KG1 (cell line): ENCODE measurements around the gene POLR2L.

Experiments used
- DNase-seq: peaks from one replicate; lab custom pipeline; 2025; lab: John Stamatoyannopoulos, UW

Gene POLR2L

DNA sequence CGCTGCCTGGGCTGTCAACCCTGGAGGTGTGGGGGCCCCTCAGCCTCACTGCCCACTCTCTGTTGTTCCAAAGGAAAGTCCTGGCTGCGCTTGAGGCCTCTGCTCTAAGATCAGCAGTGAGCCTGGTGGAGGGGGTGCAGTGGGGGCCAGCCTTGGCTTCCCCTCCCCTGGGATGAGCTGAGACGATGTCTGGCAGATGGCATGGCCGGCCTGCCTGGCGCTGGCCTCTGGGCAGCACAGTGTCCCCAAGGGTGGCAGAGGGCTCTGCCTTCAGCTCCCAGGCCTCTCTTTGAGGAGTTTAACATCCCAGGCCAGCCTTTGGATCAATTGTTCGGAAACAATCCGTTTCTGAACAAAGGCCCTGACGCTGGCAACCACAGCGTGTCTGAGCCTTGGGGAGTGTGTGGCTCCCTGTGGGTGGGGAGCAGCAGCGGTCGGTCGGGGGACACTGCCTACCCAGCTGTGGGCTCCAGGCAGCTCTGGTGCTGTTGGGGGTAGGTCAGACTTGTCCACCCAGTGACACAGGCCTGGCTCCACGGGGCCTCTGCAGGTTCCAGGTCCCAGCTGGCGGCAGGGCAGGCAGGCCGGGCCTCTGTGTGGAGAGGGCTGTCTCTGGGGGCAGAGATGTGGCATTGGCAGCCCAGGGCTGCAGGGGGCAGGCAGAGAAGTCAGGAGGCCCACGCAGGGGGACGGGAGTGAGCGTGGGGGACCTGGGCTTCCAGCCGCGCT, 12.4 kb upstream of the POLR2L start:
- no peak for DNase-seq

DNA sequence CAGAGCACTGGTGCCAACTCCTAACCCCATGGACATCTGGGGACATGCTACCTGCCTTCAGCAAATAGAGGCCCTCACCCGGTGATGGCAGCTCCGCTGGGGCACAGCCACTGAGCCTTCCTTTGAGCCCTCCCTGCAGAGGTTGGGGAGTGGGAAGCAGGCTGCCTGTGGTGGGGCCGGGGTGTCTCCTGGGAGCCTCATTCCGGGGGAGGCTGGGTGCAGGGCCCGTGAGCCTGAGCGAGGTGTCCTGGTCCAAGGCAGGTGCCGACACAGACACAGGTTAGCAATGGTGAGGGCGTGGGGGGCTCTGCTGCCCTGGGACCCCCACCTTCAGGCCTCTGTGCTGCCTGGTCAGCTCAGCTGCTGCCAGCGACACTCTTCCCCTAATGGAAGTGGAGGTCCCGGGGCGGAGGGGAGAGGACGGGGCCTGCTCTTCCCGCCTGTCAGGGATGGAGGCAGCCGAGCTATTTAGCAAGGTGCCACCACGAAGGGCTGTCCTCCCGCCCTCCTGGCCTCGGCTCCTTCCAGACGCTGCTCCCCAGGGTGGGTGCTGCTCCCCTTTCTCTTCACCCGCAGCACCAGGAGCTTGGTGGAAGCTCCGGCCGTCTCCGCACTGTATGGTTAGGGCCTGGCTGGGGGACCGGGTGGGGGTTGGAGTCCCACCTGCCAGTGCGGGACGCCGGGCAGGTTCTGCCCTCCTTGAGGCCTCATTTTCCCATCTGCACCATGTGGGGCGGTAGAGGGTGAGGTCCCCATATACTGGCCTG, 11.5 kb upstream of the POLR2L start:
- DNase-seq: no peak

DNA sequence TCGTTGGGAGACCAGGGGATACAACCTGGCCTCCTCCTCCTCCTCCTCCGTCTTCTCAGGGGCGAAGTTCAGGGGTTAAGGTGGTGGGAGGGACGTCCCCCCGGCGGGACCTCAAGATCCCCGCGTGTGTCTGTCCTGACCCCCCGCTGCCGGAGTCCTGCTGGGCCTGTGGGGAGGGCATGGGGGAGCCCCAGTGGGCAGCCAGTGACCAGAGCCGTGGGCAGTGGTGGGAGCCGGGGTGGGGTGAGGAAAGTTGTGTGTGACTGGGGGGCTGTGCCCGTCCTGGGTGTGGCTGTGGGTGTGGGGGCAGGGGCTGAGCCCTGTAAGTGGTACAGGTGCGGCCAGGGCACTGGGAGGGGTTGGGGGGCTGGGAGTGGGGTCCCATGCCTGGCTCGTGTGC, 10.4 kb upstream of the POLR2L start:
- DNase-seq: no peak

DNA sequence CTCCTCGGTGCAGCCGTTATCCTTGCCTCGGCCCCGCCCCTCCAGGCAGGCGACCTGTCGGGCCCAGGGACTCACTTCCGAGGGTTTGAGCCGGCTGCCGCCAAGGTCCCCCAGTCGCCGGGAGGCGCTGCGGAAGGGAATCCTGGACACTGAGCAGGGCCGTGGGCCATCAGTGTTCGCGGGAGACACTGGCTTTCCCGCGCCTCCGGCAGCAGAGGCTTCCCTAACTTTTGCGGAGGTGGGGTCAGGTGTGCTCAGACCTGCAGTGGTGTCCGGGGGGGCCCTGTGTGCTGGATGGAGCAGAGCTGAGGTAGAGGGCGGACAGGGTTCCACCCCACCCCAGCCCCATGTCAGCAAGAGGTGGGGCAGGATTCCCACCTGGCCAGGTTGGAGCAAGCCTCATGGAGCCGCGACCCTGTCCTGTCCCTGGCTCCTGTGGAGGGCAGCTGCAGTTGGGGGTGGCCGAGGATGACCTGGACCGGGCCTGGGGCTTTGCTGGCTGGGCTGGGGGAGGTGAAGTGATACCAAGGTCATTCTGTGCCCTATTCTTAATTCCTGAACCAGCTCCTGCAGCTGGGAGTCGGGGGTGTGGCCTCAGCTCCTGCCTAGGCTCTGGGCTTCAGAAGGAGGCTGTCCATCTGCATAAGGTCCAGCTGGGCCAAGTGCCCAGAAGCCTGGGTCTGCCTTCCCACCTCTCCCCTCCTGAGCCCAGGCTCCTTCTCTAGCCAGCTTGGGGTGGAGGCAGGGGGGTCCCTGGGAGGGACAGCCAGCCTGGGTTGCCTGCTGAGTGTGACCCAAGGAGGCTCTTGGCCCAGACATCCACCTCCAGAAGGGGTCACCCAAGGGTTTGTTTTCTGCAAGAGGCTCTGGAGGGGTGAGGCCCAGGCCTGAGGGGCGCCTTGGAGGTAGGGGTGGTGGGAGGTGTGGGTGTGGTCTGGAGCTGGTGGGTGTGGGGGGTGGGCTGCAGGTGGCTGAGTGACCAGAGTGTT, 8.7 kb upstream of the POLR2L start:
- DNase-seq: no peak

DNA sequence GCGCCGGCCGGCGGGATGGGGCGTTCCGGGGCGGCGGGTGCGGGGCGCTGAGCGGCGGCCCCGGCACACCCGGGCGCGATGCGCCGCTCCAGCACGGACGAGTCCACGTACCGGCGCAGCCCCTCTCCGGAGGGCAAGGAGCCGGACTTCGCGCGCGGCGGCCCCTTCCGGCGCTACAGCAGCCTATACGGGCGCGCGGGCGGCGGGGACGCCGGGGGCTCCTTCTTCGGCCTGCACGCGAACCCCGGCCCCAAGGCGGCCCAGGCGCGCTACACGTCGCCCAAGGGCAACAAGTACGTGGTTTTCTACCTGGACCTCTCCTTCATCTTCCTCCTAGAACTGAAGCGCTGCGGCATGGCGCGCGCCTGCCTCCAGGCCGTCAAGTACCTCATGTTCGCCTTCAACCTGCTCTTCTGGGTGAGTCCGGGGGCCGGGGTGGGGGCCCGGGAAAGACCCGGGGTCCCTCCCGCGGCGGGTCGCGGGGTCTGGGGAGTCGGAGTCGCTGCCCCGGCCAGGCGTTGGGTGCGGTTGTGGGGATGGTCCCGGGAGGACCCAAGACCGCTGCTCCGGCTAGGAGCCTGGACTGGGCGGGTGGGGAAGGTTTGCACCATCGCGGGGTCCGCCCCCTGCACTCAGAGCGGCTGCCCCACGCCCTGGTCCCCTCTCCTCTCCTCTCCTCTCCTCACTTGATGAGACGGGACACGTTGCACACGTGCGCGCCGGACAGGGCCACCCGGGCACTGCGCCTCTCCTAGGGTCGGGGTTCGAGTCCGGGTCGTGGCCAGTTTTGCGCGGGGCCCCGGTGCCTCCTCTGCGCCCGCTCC, 7.8 kb upstream of the POLR2L start:
- DNase-seq: no peak

DNA sequence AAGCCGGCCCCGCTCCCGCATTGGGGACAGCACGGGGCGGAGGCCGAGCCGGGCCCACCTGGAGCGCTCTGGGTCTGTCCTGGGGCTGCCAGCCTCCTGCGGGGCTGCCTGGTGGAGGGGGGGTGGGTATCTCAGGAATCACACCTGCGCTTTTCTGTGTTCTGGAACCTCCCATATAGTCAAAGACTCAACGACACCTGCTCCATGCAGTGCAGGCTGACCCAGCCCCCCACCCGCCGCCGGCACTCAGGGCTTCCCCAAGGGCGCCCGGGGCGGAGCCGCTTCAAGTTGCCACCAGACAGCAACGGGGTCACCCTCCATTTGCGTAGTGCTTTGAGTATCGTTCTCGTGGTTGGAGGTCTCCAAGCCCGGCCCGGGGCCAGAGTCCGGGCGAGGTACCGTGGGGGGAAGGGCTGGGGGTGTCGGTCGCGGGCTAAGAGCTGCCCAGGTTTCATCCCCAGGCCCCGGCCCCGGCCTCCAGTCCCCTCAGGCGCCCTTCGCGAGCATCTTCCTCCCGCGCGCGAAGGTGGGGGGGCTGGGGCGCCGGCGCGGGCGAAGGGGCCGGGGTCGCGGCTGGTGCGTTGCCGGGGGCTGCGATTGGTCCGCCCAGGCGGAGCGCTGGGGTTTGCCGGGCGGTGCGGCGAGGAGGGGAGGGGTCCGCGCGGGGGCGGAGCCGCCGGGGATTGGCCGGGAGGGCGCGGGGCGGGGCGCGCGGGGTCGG, 6.9 kb upstream of the POLR2L start:
- DNase-seq: no peak

DNA sequence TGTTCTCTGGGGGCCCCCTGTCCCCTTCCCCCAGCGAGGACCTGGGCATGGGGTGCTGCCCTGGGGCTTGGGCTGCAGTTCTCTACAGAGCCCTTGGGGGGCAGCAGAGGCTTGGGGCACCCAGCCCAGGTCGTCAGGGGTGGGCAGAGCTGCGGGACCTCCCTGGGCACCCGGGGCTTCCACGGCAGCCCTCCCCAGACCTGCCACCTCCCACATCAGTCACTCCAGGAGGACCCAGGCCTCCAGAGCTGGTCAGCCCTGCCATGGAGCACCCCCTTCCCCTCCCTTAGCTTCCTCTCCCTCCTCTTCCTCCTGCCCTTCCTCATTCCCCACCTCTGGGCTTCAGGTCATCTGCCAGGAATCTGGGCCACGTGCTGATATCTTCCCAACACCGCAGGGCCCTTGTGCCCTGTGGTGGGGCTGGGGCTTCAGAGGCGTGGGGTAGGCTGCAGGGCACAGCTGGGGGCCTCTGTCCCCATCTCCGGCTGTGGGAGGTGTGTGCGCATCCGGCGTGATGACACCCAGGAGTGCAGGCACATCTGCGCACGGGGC, 6.1 kb upstream of the POLR2L start:
- DNase-seq: no peak

DNA sequence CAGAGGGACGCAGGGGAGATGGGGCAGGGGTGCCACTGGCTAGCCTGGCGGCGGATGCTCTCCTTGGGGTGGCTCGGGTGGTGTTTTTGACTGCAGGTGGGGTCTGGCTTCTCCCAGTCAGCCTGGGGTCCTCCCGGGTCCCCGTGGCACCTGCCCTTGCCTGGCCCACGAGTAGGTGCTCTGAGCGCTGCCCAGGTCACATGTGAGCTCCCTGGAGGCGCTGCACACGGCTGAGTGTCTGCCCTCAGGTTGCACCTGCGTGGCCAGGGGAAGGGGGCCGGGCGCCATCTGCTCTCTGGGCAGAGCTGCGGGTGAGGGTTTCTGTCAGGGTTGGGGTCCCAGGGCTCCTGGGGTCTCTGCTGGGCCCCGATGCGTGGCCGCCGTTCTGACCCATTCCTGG, 5.5 kb upstream of the POLR2L start:
- DNase-seq: no peak

DNA sequence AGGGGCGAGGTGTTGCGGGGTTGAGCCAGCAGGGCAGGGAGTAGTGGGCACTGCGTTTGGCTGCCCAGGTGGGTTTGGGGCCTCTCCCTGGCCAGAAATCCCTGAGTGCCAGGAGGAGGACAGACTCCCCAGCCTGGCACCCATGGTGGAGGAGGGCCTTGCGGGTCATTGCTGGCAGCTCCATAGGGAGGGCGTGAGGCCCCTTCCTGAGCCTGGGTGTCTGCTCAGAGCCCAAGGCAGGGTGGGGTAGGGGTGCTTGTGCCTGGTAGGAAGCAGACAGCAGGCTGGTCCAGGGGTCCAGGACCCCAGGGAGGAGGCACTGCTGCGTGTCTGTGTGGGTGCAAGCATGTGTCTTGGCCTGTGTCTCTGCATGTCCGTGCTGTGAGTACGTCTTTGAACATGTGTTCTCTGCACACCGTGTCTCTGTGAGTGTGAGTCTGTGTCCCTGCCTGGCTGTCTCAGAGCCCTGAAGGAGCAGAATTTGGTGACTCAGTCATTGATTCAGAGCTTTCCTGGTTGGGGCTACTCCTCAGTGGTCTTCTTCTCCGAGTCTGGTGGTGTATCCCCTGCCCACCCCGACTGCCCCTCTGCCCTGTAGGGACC, 4.3 kb upstream of the POLR2L start:
- no peak for DNase-seq

DNA sequence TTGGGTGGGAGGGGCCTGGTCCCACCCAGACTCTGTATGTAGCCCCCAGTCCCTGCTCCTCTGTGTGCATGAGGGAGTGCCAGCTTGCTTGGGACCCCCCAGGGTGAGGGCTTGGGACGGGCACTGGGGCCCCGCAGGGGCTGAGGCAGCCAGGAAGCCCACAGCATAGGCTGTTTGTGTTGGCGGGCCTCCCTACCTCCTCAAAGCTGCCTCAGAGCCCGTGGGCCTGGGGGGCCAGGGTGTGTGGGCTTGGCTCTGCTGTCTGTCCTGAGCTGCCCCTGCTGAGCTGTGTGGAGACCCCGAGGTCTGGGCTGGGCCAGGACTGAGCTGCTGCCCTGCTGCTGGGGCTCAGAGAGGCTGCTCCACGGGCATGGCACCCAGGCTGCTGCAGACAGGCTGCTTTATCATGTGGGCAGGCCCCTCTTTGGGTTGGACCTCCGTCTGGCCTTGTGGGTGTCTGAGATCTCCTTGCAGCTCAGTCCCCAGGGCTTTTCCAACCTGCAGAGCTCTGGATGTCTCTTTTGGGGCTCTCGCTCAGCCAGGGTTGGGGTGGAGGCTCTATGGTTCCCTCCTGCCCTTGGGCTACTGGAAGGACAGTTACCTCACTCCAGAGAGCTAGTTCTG, 3.7 kb upstream of the POLR2L start:
- no peak for DNase-seq

DNA sequence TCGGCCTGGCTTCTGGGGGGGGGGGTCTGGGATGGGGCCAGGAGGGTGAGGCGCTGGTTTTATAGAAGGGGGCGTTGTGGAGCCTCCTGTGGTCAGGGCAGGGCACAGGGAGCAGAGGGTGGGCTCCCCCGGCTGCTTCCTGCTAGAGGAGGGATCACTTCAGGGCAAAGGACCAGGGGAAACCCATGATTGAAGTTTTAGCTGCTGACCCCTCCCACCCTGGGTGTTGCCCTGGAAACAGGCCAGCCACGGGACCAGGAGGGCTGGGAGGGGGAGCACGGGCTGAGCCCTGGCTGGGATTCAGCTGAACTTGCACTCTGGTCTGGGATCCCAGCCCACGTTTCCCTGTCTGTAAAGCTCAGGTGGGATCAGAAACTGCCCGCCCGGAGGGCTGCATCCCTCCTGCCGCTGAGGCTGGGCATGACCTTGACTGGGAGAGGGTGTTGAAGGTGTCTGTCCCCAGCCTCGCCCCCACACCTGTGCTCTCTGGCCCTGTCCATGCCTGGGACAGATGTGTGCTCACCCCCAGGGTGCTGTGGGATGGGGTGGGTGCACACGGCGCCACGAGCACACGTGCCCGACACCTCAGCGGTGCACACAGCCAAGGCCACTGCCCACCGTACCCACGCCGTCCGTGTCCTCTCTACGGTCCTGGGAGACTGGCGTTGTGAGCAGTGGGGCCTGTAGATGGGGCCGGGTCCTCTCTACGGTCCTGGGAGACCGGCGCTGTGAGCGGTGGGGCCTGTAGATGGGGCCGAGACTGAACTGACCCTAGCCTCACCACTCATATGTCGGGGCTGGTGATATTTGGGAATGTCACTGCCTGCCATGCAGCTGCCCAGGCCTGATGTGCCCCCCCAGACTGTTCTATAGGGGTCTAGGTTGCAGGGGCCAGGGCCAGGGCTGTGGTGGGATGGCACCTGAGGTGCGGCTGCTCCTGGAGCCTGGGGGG, 2.6 kb upstream of the POLR2L start:
- DNase-seq: no peak

DNA sequence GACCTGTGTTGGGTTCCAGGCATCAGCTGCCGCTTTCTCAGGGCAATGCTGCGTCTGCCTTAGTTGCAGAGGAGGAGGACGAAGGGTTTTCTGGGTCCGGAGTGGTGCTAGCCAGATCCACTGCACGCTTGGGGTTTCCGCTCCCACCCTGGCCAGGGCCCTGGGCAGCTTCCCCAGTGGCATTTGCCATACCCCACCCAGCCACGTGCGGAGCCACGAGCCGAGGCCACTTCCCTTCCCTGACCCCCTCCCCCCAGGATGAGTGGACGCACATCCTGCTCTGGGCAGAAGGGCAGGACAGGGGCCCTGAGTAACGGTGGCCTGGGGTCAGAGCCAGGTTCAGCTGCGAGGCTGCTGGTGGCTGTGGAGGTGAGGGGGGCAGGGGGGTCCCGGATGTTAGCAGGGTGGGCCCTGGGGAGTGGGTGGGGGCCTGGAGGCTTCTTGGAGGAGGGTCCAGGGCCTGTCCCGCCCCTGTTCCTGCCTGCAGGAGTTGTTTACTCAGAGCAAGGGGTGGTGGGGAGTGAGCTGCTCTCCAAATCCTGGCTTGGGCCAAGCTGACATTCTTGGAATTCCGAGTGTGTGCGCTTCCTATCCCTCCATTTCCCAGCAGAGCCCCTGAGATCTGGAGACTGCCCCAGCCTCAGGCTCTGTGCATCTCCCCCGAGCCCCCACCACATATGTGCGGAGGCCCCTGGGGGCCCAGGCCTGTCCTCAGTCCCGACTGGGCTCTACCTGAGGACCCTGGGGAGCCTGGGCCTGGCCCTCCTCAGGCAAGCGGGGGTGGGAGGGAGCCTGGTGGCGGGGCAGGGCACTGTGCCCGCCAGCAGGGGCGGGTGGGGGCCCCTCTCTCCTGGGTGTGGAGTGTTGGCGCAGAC, 1.7 kb upstream of the POLR2L start:
- DNase-seq: no peak

DNA sequence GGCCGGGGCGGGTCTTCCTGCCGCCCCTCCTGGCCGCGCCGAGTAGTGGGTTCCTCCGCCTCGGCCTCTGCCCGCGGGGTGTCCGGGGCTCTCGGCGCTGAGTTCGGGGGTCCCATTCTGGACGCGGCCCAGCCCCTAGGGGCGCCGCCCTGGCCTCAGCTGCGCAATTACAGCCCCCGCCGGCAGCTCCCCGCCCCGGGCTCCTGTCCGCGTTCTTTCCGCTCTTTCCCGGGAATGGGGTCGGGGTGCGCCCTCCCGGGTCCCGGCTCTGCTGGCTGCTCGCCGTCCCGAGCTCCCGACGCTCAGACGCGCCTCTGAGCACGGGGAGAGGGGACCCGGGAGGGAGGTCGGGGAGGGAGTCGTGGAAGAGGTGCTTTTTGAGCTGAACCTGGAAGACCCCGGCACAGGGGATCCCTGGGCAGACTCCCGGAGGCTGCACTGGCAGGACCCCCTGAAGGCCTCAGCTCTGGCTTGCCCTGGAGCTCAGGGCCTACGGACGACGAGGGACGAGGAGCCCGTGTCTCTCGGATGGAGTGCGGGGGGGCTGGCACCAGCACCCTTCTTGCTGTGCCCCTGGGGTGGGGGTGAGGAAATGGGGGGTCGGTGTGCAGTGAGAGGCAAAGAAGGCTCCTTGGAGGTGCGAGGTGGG, 881 bp upstream of the POLR2L start:
- no peak for DNase-seq

DNA sequence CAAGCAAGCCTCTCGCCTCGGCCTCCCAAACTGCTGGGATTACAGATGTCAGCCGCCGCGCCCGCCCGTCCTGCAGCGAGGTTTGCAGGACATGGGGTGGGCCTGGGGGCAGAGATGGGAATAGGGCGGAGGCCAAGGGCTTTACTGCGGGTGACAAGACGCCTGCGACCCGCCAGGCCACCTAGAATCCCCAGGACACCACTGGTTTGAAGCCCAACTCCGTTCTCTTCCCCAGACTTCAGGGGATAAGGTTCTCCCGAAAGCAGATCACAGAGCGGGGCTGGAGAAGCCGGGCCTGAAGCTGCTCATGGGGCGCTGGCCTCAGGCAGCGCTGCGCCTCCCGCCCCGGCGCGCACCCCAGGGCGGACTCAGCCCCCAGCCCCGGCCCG, 354 bp downstream of the POLR2L start:
- no peak for DNase-seq

DNA sequence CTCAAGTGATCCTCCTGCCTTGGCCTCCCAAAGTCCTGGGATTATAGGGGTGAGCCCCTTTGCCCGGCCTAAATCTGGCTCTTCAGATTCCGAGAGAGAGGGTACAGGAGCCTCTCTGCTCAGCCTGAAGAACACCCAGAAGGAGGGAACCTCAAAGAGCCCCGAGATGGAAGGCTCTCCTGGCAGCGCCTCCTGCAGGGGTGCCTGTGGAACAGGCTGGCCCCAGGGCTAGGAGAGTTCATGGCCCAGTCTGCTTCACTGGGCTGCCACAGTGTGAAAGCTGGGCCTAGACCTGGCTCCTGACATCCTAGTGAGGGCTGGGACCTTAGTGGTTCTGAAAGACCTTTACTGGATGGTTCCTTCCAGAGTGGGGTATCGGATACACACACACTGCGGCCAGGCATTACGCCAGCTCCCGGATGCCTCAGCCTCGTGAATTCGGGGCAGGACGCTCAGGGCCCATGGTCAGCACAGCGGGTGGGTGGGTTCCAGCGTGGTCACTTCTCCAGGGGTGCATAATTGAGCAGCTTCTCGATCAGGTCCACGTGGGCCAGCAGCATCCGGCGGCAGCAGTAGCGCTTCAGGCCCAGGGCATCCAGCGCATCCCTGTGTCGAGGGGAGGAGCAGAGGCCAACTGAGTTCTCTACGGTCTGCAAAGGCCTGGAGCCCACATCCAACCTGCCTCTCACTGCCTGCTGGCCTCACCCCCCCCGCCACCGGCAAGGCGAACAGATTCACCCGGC, 2.3 kb downstream of the POLR2L start:
- no peak for DNase-seq

DNA sequence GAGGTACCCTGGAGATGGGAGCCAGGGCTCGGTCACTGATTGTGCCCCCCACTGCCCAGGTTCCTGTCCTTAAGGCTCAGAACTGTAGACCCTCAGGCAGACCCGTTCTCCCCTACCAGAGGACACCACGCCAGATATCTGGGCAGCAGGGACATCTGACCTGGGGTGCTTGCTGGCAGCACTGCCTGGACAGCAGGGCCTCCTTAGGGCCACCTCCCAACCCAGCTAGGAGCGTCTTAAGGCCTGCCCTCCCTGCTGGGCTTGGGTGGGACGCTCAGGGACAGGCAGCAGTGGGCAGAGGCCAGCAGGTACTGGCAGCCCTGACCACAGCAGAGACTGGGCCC, 3.1 kb downstream of the POLR2L start:
- no peak for DNase-seq
